ENCODE data around the gene EIF3K.

Gene EIF3K

DNA sequence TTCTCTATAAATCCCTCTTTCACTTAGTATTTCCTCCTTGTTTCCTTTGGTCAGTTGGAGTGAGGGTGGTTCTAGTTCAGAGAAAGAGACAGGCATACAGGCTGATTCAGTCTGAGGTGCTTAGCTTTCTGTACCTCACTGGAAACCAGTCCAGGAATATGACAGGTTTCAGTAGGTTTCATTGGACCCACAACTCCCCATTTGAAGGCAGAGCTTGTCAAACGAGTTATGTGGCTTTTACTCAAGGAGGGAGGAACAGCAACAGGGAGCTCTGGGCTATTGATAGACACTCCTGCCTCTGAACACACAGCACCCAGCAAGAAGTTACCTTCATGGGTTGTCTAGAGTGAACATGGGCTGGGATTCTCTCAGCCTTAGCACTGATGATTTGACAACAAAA lies 43.0 kb downstream of the EIF3K start:
- H3K36me3 ChIP-seq (ENCODE audit: insufficient read depth, low read length) = peaks cover 3% of the 10 kb centered on the region; the same call in 1 of the 2 replicates
- no peak for TF ChIP-seq FOXP2 (optimal IDR thresholded peaks at IDR 0.05; ENCODE audit: control extremely low read depth, extremely low read length, insufficient read depth)
- TF ChIP-seq EZH2 (IDR thresholded peaks at IDR 0.05) = no peak
- TF ChIP-seq POLR2AphosphoS5 (IDR thresholded peaks at IDR 0.05; ENCODE audit: borderline replicate concordance, low read depth, low read length) = no peak
- H3K4me3 ChIP-seq = no peak overlapping the region
- H3K9me3 ChIP-seq (ENCODE audit: low read depth, low read length) = no peaks in the 10 kb centered on the region
- H3K9ac ChIP-seq (ENCODE audit: insufficient read length) = no peak overlapping the region
- no peak for DNase-seq (ENCODE audit: low read depth, low spot score)
- H3K27ac ChIP-seq = peak overlapping the region; percentile 48; the same call in 1 of the 2 replicates

DNA sequence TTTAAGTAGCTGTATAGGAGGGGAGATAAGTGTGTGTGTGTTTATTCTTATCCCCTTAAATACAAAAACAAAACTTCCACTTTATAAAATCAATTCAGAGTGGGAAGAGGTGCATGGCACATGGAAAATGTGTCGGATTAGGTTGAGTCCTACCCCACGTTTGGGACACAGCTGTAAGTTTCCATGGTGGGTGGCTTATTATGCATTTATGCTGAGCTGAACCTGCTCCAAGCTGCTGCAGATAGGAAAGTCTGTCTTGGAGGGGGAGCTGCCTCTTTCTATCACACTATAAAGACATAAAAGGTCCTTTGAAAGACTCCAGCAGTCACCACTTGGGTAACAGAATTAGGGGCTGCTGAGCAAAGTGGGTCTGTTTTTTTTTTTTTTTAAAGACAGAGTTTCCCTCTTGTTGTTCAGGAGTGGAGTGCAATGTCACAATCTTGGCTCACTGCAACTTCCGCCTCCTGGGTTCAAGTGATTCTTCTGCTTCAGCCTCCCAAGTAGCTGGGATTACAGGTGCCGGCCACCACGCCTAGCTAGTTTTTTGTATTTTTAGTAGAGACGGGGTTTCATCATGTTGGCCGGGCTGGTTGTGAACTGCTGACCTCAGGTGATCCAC lies 43.7 kb downstream of the EIF3K start:
- Histone ChIP-seq H3K27ac (peak overlapping the region; percentile 48; the same call in 1 of the 2 replicates), H3K9ac (ENCODE audit: insufficient read length) (no peak overlapping the region), H3K36me3 (ENCODE audit: insufficient read depth, low read length) (peaks cover 3% of the 10 kb centered on the region; the same call in 1 of the 2 replicates), H3K4me3 (no peak overlapping the region), H3K9me3 (ENCODE audit: low read depth, low read length) (no peaks in the 10 kb centered on the region)
- TF ChIP-seq POLR2AphosphoS5 (IDR thresholded peaks at IDR 0.05; ENCODE audit: borderline replicate concordance, low read depth, low read length) = no peak
- no peak for DNase-seq (ENCODE audit: low read depth, low spot score)

DNA sequence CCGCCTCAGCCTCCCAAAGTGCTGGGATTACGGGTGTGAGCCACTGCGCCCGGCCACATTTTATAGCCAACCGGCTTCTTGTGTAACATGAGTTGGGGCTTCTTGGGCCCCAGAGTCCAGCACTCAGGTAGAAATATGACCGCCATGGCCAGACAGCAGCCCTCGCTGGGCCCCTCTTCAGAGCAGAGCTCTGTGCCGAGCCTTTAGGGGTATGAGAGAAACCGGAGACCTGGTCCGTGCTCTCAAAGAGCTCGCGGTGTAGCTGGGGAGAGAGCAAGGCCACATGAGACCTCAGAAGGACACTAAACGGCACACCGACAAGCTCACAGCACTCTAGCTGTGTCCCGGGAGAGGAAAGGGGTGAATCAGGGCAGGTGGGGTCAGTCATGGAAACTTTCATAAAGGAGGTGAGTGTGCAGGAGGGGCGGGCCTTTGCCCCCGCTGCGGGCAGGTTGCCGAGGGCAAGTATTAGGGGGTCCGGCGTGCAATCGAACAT lies 44.2 kb downstream of the EIF3K start:
- H3K4me3 ChIP-seq = no peak overlapping the region
- no peak overlapping the region for H3K27ac ChIP-seq
- H3K9me3 ChIP-seq (ENCODE audit: low read depth, low read length) = no peaks in the 10 kb centered on the region
- DNase-seq (ENCODE audit: low read depth, low spot score) = no peak
- TF ChIP-seq POLR2AphosphoS5 (IDR thresholded peaks at IDR 0.05; ENCODE audit: borderline replicate concordance, low read depth, low read length) (no peak), FOXP2 (optimal IDR thresholded peaks at IDR 0.05; ENCODE audit: control extremely low read depth, extremely low read length, insufficient read depth) (no peak), EZH2 (IDR thresholded peaks at IDR 0.05) (no peak)
- no peak overlapping the region for H3K9ac ChIP-seq (ENCODE audit: insufficient read length)
- H3K36me3 ChIP-seq (ENCODE audit: insufficient read depth, low read length) = peaks cover 3% of the 10 kb centered on the region; the same call in 1 of the 2 replicates

DNA sequence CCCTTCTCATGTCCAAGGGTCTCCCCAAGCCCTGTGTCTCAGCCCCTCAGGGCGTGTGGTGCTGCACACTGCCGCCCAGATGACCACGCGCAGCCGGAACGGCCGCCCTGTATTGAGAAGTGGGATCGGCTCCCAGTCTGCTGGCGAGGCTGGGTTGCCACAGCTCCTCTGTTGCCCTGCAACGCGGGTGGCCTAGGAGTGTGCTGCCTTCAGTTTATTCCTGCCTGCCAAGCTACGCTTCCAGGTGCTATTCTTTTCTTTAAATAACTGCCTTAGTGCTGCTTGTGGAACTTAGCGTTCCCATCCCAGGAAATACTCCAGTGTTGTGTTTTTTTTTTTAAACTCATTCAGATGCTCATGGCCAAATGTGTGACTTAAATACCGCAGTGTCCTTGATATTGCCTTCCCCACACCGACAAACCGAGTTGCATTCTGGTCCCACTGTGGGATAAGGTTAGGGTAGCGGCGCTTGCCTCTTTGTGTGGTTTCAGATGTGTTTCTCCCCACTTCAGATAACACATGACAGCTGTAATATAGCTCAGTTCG lies 45.0 kb downstream of the EIF3K start:
- no peaks in the 10 kb centered on the region for H3K9me3 ChIP-seq (ENCODE audit: low read depth, low read length)
- H3K27ac ChIP-seq = peak overlapping the region; percentile 97
- H3K4me3 ChIP-seq = no peak overlapping the region
- H3K9ac ChIP-seq (ENCODE audit: insufficient read length) = no peak overlapping the region
- no peak for TF ChIP-seq POLR2AphosphoS5 (IDR thresholded peaks at IDR 0.05; ENCODE audit: borderline replicate concordance, low read depth, low read length)
- peaks cover 3% of the 10 kb centered on the region; the same call in 1 of the 2 replicates for H3K36me3 ChIP-seq (ENCODE audit: insufficient read depth, low read length)
- no peak for DNase-seq (ENCODE audit: low read depth, low spot score)

DNA sequence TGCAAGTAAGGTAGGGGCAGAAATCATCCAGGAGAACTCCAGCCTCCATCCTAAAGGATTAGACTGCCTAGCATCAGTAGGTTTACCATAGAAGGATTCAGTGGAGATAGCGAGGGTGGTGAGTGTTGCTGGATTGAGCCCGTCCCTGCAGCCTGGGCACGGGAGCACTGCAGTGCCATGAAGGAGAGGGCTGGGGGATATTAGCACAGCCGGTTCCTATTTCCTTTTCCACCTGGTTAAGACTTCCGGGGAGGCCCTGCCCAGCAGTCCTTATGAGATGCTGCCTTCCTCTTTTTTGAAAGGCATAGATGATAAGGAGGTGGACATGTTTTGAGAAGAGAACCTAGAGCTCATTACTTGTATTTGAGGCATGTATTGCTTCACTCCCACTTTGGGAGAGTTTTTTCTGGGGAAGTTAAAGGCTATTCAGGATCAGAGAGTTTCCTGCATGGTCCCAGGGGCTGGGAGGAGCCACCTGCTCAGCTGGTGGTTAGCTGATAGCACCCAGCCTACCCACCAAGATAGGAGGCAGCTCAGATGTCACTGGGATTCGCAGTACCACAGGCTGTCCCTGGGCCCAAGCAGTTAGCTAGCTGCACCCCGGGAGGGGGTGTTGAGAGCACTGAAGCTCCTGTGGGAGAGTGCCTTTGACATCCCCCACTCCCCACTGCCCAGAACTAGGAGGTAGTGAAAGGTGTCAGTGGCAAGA lies 45.7 kb downstream of the EIF3K start:
- DNase-seq (ENCODE audit: low read depth, low spot score) = no peak
- no peak overlapping the region for H3K9ac ChIP-seq (ENCODE audit: insufficient read length)
- no peak overlapping the region for H3K4me3 ChIP-seq
- H3K27ac ChIP-seq = peak overlapping the region; percentile 97
- H3K9me3 ChIP-seq (ENCODE audit: low read depth, low read length) = no peaks in the 10 kb centered on the region
- H3K36me3 ChIP-seq (ENCODE audit: insufficient read depth, low read length) = peaks cover 3% of the 10 kb centered on the region; the same call in 1 of the 2 replicates
- TF ChIP-seq POLR2AphosphoS5 (IDR thresholded peaks at IDR 0.05; ENCODE audit: borderline replicate concordance, low read depth, low read length) = no peak
- no peak for TF ChIP-seq FOXP2 (optimal IDR thresholded peaks at IDR 0.05; ENCODE audit: control extremely low read depth, extremely low read length, insufficient read depth)
- no peak for TF ChIP-seq EZH2 (IDR thresholded peaks at IDR 0.05)

DNA sequence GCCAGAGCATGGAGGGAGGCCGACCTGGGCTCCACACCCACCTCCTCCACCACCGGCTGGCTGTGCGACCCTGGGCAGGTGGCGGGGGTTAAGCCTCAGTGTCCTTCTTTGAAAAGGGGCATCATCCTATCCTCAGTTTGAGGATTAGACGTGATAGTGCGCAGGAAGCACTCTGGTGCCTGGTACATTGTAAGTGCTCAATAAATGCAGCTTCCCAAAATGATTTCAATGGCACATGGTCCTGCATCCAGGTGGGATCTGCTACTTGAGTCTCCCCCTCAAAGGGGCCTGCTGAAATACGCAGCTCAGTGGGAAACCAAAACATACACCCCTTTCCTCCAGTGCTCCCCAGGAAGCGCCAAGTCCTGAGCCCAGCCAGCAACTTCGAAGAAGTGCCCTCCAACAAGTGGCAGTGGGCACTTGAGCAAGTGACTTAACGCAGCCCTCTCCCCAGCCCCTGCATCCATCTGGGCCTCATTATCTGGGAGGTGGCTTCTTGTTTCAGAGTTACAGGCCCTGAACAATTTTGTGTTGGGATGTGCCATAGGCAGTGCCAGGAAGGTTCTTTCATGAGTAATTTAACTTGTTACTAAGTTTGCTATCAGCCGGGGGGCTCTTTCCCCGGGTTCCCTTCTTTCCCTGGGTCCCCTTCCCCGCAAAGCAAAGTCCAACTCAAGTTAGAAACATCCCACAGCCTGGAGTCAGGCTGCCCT lies 46.4 kb downstream of the EIF3K start:
- peak overlapping the region; percentile 97 for H3K27ac ChIP-seq
- H3K9ac ChIP-seq (ENCODE audit: insufficient read length) = peak overlapping the region; percentile 49
- TF ChIP-seq EZH2 (IDR thresholded peaks at IDR 0.05) (no peak), POLR2AphosphoS5 (IDR thresholded peaks at IDR 0.05; ENCODE audit: borderline replicate concordance, low read depth, low read length) (no peak), FOXP2 (optimal IDR thresholded peaks at IDR 0.05; ENCODE audit: control extremely low read depth, extremely low read length, insufficient read depth) (no peak)

DNA sequence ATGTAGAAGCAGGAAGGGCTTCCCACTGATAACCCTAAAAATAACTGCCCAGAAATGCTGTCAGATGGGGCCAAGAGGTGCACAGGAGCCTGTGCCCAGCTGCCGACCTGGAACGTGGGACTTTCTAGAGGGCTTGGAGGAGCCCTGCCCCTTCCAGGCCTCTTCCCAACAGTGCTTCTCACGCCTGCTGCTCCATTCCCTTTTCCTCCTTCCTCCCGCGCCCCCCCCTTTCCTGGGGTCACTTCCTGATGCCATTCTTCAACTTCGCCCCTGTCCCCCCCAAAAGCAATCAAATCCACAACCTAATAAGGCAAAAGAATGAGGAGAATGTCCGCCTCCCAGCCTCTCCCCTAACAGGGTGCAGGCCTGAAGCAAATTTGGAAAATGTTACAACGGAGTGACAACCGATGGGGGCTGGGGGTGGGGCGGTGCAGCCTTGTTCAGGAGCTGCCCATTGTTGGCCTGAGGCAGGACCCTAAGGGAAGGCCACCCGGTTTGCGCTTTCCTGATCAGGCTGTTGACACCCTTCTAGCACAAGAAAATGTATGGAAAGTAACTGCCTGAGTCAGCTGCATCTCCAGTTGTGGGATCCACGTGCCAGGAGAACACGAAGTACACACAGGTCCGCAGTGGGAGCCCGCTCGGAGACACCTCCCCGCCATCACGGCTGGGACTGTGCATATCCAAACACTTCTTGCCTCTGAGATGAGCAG lies 47.1 kb downstream of the EIF3K start:
- H3K9me3 ChIP-seq (ENCODE audit: low read depth, low read length) = no peaks in the 10 kb centered on the region
- no peak for DNase-seq (ENCODE audit: low read depth, low spot score)
- H3K4me3 ChIP-seq = peak overlapping the region; percentile 66
- no peak for TF ChIP-seq EZH2 (IDR thresholded peaks at IDR 0.05)
- TF ChIP-seq FOXP2 (optimal IDR thresholded peaks at IDR 0.05; ENCODE audit: control extremely low read depth, extremely low read length, insufficient read depth) = no peak
- TF ChIP-seq POLR2AphosphoS5 (IDR thresholded peaks at IDR 0.05; ENCODE audit: borderline replicate concordance, low read depth, low read length) = no peak
- peak overlapping the region; percentile 97 for H3K27ac ChIP-seq
- H3K9ac ChIP-seq (ENCODE audit: insufficient read length) = peak overlapping the region; percentile 68
- peaks cover 3% of the 10 kb centered on the region; the same call in 1 of the 2 replicates for H3K36me3 ChIP-seq (ENCODE audit: insufficient read depth, low read length)

More for the DNA sequence above, 46.4 kb downstream of the EIF3K start:
- H3K4me3 ChIP-seq = peak overlapping the region; percentile 66
- peaks cover 3% of the 10 kb centered on the region; the same call in 1 of the 2 replicates for H3K36me3 ChIP-seq (ENCODE audit: insufficient read depth, low read length)
- H3K9me3 ChIP-seq (ENCODE audit: low read depth, low read length) = no peaks in the 10 kb centered on the region
- DNase-seq (ENCODE audit: low read depth, low spot score) = no peak

All from SK-N-MC (cell line).